H1 (cell line): ENCODE results near the gene CACNA1A. TPM values are rescaled to one million over a fixed set of nuclear protein-coding genes. Genes with fewer than 3 reads are reported as not detected.

Experiments
- JUN ChIP-seq: IDR thresholded peaks from 2 replicates; pipeline ENCODE4 v1.6.1; 2011; ENCODE audit warnings: low read depth, mild to moderate bottlenecking, improper control_type of control experiment, low read length
- JUND ChIP-seq: IDR thresholded peaks from 2 replicates; pipeline ENCODE4 v1.6.1; 2011; ENCODE audit warnings: mild to moderate bottlenecking, improper control_type of control experiment, low read length
- KDM1A ChIP-seq: fragments of 200-600, 300-600 bp; sonication (generic); IDR thresholded peaks from 2 replicates; pipeline ENCODE4 v1.7.1; 2016; ENCODE audit warnings: mild to moderate bottlenecking, low read length, borderline replicate concordance
- NANOG ChIP-seq: IDR thresholded peaks from 2 replicates; pipeline ENCODE4 v1.6.1; 2011; ENCODE audit warnings: low read length, low read depth, mild to moderate bottlenecking, inconsistent platforms; ENCODE audit not compliant: insufficient read depth, poor library complexity, severe bottlenecking
- RFX5 ChIP-seq: IDR thresholded peaks from 2 replicates; pipeline ENCODE4 v1.6.1; 2011; ENCODE audit warnings: low read depth, low read length, improper control_type of control experiment, borderline replicate concordance
- SIX5 ChIP-seq: IDR thresholded peaks from 2 replicates; pipeline ENCODE4 v1.6.1; 2011; ENCODE audit warnings: mild to moderate bottlenecking, low read depth, low read length
- polyA plus RNA-seq, 7 experiments: library from polyadenylated mRNA; depleted of rRNA in 3 of 7; stranded (reverse) in 5 of 7; unstranded in 2 of 7; fragments of >200 nt in 5 of 7; fragments of 200-250 nt in 2 of 7; gene quantifications; 1 replicate in 5 of 7; 2 replicates in 1 of 7; 4 replicates in 1 of 7; pipeline versions ENCODE4 v1.2.1 to v1.2.3, GENCODE V29; 2011 to 2013; ENCODE audit warnings: missing spikeins in 2 of 7, mixed read lengths in 2 of 7
- total RNA-seq: library from RNA; stranded (reverse); fragmentation: NEBNext Ultra II Directional; extraction: Animal tissue kit (Norgen Biotek cat#: 25700); gene quantifications from 2 replicates; pipeline ENCODE4 v1.2.1, GENCODE V29; 2021
- TF ChIP-seq, protein P1 (sequence below): fragments of 300-600 bp; sonication (generic); IDR thresholded peaks from 2 replicates; pipeline ENCODE4 v1.7.1; 2012; ENCODE audit warnings: low read length, moderate library complexity, mild to moderate bottlenecking, inconsistent platforms; ENCODE audit not compliant: insufficient replicate concordance
- TF ChIP-seq, protein P2 (sequence below), 3 experiments: IDR thresholded peaks; 1 replicate in 2 of 3; 2 replicates in 1 of 3; pipeline versions ENCODE4 v1.5.1 to v1.6.1; 2011; ENCODE audit warnings: low read length in 3 of 3, mild to moderate bottlenecking in 3 of 3, inconsistent platforms in 2 of 3, low read depth in 1 of 3, moderate library complexity in 1 of 3; ENCODE audit not compliant: insufficient read depth in 1 of 3; ENCODE audit errors: control extremely low read depth in 1 of 3
- TF ChIP-seq, protein P3 (sequence below): IDR thresholded peaks from 2 replicates; pipeline ENCODE4 v1.6.1; 2012; ENCODE audit warnings: inconsistent platforms

CACNA1A gene
- total and polyA plus RNA-seq, 2 of the 8 experiments (the other 6 are each of a cell fraction or from before 2014, with no cell fraction given): 10.7 to 25.3 TPM

DNA sequence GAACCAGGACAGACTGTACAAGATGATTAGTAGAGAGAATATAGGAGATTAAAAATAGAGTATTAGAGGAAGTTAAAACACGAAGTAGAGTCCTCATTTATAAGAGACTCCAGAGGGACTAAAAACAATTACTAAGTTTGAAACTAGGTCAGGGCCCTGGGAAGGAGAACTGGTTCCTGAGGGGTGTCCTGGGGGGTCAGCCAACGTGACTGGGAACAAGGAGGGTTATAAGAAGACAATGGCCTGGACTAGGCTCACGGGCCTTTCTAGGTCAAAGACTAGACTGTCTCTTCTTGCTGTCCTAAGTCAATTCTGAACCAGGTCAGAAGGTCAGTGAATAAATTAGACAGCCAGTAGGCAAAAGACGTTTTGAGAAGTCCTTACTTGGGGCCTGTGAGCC is 190.8 kb downstream of the CACNA1A start (continued):
- TF ChIP-seq, protein P1, sequence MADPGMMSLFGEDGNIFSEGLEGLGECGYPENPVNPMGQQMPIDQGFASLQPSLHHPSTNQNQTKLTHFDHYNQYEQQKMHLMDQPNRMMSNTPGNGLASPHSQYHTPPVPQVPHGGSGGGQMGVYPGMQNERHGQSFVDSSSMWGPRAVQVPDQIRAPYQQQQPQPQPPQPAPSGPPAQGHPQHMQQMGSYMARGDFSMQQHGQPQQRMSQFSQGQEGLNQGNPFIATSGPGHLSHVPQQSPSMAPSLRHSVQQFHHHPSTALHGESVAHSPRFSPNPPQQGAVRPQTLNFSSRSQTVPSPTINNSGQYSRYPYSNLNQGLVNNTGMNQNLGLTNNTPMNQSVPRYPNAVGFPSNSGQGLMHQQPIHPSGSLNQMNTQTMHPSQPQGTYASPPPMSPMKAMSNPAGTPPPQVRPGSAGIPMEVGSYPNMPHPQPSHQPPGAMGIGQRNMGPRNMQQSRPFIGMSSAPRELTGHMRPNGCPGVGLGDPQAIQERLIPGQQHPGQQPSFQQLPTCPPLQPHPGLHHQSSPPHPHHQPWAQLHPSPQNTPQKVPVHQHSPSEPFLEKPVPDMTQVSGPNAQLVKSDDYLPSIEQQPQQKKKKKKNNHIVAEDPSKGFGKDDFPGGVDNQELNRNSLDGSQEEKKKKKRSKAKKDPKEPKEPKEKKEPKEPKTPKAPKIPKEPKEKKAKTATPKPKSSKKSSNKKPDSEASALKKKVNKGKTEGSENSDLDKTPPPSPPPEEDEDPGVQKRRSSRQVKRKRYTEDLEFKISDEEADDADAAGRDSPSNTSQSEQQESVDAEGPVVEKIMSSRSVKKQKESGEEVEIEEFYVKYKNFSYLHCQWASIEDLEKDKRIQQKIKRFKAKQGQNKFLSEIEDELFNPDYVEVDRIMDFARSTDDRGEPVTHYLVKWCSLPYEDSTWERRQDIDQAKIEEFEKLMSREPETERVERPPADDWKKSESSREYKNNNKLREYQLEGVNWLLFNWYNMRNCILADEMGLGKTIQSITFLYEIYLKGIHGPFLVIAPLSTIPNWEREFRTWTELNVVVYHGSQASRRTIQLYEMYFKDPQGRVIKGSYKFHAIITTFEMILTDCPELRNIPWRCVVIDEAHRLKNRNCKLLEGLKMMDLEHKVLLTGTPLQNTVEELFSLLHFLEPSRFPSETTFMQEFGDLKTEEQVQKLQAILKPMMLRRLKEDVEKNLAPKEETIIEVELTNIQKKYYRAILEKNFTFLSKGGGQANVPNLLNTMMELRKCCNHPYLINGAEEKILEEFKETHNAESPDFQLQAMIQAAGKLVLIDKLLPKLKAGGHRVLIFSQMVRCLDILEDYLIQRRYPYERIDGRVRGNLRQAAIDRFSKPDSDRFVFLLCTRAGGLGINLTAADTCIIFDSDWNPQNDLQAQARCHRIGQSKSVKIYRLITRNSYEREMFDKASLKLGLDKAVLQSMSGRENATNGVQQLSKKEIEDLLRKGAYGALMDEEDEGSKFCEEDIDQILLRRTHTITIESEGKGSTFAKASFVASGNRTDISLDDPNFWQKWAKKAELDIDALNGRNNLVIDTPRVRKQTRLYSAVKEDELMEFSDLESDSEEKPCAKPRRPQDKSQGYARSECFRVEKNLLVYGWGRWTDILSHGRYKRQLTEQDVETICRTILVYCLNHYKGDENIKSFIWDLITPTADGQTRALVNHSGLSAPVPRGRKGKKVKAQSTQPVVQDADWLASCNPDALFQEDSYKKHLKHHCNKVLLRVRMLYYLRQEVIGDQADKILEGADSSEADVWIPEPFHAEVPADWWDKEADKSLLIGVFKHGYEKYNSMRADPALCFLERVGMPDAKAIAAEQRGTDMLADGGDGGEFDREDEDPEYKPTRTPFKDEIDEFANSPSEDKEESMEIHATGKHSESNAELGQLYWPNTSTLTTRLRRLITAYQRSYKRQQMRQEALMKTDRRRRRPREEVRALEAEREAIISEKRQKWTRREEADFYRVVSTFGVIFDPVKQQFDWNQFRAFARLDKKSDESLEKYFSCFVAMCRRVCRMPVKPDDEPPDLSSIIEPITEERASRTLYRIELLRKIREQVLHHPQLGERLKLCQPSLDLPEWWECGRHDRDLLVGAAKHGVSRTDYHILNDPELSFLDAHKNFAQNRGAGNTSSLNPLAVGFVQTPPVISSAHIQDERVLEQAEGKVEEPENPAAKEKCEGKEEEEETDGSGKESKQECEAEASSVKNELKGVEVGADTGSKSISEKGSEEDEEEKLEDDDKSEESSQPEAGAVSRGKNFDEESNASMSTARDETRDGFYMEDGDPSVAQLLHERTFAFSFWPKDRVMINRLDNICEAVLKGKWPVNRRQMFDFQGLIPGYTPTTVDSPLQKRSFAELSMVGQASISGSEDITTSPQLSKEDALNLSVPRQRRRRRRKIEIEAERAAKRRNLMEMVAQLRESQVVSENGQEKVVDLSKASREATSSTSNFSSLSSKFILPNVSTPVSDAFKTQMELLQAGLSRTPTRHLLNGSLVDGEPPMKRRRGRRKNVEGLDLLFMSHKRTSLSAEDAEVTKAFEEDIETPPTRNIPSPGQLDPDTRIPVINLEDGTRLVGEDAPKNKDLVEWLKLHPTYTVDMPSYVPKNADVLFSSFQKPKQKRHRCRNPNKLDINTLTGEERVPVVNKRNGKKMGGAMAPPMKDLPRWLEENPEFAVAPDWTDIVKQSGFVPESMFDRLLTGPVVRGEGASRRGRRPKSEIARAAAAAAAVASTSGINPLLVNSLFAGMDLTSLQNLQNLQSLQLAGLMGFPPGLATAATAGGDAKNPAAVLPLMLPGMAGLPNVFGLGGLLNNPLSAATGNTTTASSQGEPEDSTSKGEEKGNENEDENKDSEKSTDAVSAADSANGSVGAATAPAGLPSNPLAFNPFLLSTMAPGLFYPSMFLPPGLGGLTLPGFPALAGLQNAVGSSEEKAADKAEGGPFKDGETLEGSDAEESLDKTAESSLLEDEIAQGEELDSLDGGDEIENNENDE: no peak
- TF ChIP-seq SIX5 (no peak), KDM1A (no peak), RFX5 (no peak), JUN (no peak), NANOG (no peak), JUND (no peak)
- TF ChIP-seq, protein P2, sequence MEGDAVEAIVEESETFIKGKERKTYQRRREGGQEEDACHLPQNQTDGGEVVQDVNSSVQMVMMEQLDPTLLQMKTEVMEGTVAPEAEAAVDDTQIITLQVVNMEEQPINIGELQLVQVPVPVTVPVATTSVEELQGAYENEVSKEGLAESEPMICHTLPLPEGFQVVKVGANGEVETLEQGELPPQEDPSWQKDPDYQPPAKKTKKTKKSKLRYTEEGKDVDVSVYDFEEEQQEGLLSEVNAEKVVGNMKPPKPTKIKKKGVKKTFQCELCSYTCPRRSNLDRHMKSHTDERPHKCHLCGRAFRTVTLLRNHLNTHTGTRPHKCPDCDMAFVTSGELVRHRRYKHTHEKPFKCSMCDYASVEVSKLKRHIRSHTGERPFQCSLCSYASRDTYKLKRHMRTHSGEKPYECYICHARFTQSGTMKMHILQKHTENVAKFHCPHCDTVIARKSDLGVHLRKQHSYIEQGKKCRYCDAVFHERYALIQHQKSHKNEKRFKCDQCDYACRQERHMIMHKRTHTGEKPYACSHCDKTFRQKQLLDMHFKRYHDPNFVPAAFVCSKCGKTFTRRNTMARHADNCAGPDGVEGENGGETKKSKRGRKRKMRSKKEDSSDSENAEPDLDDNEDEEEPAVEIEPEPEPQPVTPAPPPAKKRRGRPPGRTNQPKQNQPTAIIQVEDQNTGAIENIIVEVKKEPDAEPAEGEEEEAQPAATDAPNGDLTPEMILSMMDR (IDR thresholded peaks at IDR 0.05; ENCODE audit: control extremely low read depth in 1 of 3, insufficient read depth in 1 of 3, low read depth in 1 of 3, low read length in 3 of 3): no peak
- TF ChIP-seq, protein P3, sequence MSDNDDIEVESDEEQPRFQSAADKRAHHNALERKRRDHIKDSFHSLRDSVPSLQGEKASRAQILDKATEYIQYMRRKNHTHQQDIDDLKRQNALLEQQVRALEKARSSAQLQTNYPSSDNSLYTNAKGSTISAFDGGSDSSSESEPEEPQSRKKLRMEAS: no peak
